ENCODE results near the gene ZIM2. TPM values are rescaled to one million over a fixed set of nuclear protein-coding genes. Genes with fewer than 3 reads are reported as not detected.
A peak's percentile ranks its signal among the peaks of the same experiment; 100 is the strongest.
"Not testable (repeated sequence)": the region's sequence is repeated elsewhere in the genome, so short reads cannot be mapped to it uniquely, and the experiment has no call there.

Gene ZIM2
- total RNA-seq, 4 donors from 2014 or later, result 1.2 TPM; not detected in 3

DNA sequence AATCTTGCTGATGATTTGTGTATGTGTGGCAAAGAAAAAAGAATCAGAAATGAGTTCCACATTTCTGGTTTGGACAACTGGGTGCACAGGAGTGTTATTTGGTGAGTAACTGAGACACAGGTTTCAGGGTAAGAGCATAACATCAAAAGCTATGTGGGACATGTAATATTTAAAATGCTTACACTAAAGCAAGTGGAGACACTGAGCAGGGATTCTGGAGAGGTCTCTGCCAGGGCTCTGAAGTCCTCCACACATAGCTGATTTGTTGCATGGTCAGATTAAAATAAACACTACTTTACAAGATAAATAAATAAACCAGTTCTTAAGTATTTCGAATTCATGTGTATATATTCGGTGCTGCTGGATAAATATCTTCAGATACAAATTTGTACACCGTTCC lies 16.3 kb upstream of the ZIM2 start:
- no peaks in the 10 kb centered on the region for H3K9me3 ChIP-seq
- intact Hi-C loops (cut with DNase I), result no loop called here

DNA sequence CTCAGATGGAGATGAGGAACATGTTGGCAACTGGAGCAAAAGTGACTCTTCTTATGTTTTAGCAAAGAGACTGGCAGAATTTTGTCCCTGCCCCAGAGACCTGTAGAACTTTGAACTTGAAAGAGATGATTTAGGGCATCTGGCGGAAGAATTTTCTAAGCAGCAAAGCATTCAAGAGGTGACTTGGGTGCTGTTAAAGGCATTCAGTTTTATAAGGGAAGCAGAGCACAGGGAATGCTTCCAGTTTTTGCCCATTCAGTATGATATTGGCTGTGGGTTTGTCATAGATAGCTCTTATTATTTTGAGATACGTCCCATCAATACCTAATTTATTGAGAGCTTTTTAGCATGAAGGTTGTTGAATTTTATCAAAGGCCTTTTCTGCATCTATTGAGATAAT lies 11.8 kb upstream of the ZIM2 start:
- WGBS, result 98% methylated on average over 2 of the region's 2 CpGs
- H3K27ac ChIP-seq (replicated peaks in 1 of 4); H3K9me3 ChIP-seq; DNase-seq (ENCODE audit: extremely low spot score); H3K36me3 ChIP-seq; H3K4me3 ChIP-seq; H3K27me3 ChIP-seq; intact Hi-C loops (cut with DNase I); H3K4me1 ChIP-seq: not testable (repeated sequence)

More for the DNA sequence above, 16.3 kb upstream of the ZIM2 start:
- Histone ChIP-seq H3K27me3 (peaks cover 0 to 12% (median 0%) of the 10 kb centered on the region in 4 donors), H3K4me1 (no peaks in the 10 kb centered on the region), H3K27ac (replicated peaks in 1 of 4) (no peak overlapping the region), H3K36me3 (no peaks in the 10 kb centered on the region), H3K4me3 (no peak overlapping the region)
- WGBS, result 49% methylated on average over 3 of the region's 3 CpGs
- no peak for TF ChIP-seq POLR2A (IDR thresholded peaks at IDR 0.05; ENCODE audit: low read depth)
- no peak for TF ChIP-seq POLR2AphosphoS5 (IDR thresholded peaks at IDR 0.05)
- TF ChIP-seq, protein P1, sequence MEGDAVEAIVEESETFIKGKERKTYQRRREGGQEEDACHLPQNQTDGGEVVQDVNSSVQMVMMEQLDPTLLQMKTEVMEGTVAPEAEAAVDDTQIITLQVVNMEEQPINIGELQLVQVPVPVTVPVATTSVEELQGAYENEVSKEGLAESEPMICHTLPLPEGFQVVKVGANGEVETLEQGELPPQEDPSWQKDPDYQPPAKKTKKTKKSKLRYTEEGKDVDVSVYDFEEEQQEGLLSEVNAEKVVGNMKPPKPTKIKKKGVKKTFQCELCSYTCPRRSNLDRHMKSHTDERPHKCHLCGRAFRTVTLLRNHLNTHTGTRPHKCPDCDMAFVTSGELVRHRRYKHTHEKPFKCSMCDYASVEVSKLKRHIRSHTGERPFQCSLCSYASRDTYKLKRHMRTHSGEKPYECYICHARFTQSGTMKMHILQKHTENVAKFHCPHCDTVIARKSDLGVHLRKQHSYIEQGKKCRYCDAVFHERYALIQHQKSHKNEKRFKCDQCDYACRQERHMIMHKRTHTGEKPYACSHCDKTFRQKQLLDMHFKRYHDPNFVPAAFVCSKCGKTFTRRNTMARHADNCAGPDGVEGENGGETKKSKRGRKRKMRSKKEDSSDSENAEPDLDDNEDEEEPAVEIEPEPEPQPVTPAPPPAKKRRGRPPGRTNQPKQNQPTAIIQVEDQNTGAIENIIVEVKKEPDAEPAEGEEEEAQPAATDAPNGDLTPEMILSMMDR (IDR thresholded peaks at IDR 0.05), result no peak
- TF ChIP-seq EP300 (IDR thresholded peaks at IDR 0.05), result no peak
- DNase-seq (ENCODE audit: extremely low spot score), result no peak

DNA sequence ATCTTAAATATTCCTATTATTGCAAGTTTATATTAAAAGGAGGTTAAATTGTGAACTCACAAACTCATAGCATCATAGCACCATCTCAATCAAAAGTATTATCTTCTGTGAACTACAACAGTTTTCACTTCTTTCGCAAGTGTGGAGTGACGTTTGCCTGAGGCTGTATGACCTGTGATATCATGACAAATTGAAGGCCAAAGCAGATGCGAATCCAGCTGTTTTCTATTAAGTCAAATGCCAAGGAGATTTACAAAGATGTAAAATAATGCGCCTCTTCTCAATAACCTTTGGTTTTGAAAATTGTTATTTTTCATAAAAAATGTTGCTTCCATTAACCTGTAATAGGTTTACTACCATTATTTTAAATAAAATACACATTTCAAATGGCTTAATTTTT lies 7.6 kb upstream of the ZIM2 start:
- H3K4me3 ChIP-seq, result no peak overlapping the region
- TF ChIP-seq POLR2A (IDR thresholded peaks at IDR 0.05; ENCODE audit: low read depth), result no peak
- no peak for TF ChIP-seq EP300 (IDR thresholded peaks at IDR 0.05)
- TF ChIP-seq POLR2AphosphoS5 (IDR thresholded peaks at IDR 0.05), result no peak
- TF ChIP-seq, protein P1 (IDR thresholded peaks at IDR 0.05), result no peak
- intact Hi-C loops (cut with DNase I), result loop anchor here (10.0 kb wide), 1 partner anchor 247 kb away; no protein-coding TSS in a partner anchor
- no peaks in the 10 kb centered on the region for H3K9me3 ChIP-seq
- H3K36me3 ChIP-seq, result no peaks in the 10 kb centered on the region
- no peaks in the 10 kb centered on the region for H3K4me1 ChIP-seq
- WGBS, result 70% methylated on average over 4 of the region's 4 CpGs
- H3K27ac ChIP-seq (replicated peaks in 1 of 4), result no peak overlapping the region
- H3K27me3 ChIP-seq, result no peaks in the 10 kb centered on the region
- DNase-seq (ENCODE audit: extremely low spot score), result no peak

DNA sequence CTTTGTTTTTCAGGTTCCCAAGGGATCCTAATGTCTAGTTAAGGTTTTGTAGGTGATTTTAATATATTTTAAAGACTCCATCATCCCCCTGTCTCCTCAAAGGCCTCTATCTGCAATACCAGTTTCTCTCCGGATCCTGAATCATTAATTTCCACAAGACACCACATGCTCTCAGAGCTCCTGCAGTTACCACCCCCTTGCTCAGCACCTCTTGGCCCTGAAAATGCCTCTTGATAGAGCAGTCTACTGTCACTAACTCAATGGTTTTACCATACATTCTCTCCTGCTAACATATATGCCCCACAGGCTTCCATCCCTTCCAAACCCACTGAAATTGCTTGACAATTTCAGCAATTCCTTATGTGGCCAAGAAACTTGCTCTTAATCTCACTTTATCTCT lies 1.9 kb upstream of the ZIM2 start:
- H3K4me3 ChIP-seq, result no peak overlapping the region
- DNase-seq (ENCODE audit: extremely low spot score), result no peak
- TF ChIP-seq POLR2AphosphoS5 (IDR thresholded peaks at IDR 0.05) (no peak), EP300 (IDR thresholded peaks at IDR 0.05) (no peak), POLR2A (IDR thresholded peaks at IDR 0.05; ENCODE audit: low read depth) (no peak)
- TF ChIP-seq, protein P1 (IDR thresholded peaks at IDR 0.05), result no peak
- intact Hi-C loops (cut with DNase I), result loop anchor here (10.0 kb wide), 1 partner anchor 252 kb away; no protein-coding TSS in a partner anchor
- H3K27me3 ChIP-seq, result no peaks in the 10 kb centered on the region
- peaks cover under 1 to 21% (median 13%) of the 10 kb centered on the region in 4 donors for H3K4me1 ChIP-seq
- WGBS, result 93% methylated on average over 1 of the region's 1 CpG
- H3K27ac ChIP-seq (replicated peaks in 1 of 4), result no peak overlapping the region
- H3K36me3 ChIP-seq, result no peaks in the 10 kb centered on the region
- peaks cover 0 to 6% (median 0%) of the 10 kb centered on the region in 4 donors for H3K9me3 ChIP-seq

DNA sequence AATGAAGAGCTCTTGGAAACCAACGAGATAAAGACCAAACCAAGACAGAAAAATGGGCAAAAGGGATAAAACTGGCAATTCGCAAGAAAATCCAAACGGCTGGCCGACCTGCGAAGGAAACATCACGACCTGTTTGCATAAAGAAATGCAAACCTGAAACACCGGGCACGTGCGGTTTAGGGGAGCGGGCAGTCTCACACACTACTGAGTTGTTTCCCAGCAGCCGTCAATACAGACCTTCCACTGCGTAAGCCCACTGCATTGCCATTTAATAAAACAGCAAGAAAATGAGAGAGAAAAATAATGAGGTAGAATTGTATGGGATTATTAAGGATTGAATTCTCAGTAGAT lies 642 bp upstream of the ZIM2 start:
- TF ChIP-seq POLR2A (IDR thresholded peaks at IDR 0.05; ENCODE audit: low read depth) (no peak), EP300 (IDR thresholded peaks at IDR 0.05) (no peak), POLR2AphosphoS5 (IDR thresholded peaks at IDR 0.05) (no peak)
- TF ChIP-seq, protein P1 (IDR thresholded peaks at IDR 0.05), result no peak
- Histone ChIP-seq H3K4me1 (peaks cover 4 to 27% (median 17%) of the 10 kb centered on the region in 4 donors), H3K4me3 (peak overlapping the region in 2 of 4 donors; percentile 62 to 69), H3K36me3 (no peaks in the 10 kb centered on the region), H3K9me3 (peaks cover 0 to 6% (median 0%) of the 10 kb centered on the region in 4 donors), H3K27ac (replicated peaks in 1 of 4) (no peak overlapping the region), H3K27me3 (no peaks in the 10 kb centered on the region)
- WGBS, result 41% methylated on average over 12 of the region's 12 CpGs
- intact Hi-C loops (cut with DNase I), result loop anchor here (10.0 kb wide), 1 partner anchor 254 kb away; no protein-coding TSS in a partner anchor
- no peak for DNase-seq (ENCODE audit: extremely low spot score)
